DMS114 treated with DMSO at 0.1 percent for 48 hours (cell line): ENCODE data around the gene MYO3B.

Experiments
- DNase-seq: peaks from one replicate; lab custom pipeline; 2025; ENCODE audit not compliant: unreplicated experiment; lab: John Stamatoyannopoulos, UW

Gene MYO3B

GRCh38 chr2:170235860-170236679, 58.1 kb downstream of the MYO3B start:
- peak; percentile 2 for DNase-seq

GRCh38 chr2:170236680-170237047, 58.7 kb downstream of the MYO3B start:
- DNase-seq, result no peak

DNA sequence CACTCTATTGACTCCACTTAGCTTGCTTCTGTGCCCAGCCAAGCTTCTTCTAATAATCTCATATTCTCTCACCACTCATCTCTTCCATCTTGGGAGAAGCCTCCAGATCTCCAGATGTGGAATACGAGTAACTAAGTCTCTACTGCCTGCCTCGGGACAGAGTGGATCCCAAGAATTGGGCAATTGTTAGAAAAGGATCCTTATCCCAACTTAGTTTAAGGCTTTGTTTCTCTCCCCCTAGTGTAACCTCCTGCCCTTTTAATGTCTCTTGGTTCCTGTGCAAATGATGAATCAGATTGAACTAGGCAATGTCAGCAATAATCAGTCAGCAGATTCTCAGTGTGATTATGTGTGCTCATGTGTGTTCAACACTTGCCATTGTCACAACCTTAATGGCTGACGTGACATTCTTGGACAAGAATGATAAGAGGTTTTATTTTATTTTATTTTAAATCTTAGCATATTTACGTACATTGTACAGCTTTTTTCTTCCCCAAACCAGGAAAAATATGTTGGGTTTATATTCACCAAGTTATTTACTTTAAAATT, 59.7 kb downstream of the MYO3B start:
- no peak for DNase-seq

DNA sequence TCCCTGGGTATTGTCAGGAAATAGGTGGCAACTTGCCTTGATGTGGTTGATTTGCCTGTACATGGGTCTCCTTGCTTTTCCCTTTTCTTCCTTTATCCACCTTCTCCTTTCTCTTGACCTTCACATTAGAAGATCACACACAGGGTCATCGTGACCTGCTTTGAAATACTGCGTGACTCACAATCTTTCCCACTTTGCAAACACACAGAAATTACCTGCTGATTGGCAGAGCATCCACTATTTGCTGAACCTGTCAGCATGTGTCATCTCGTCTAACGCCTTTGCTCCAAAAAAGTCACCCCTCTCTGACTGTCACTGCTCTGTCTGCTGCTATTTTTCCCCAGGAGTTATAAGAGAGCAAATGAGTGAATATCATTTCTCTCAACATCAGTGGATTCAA, 60.8 kb downstream of the MYO3B start:
- no peak for DNase-seq

GRCh38 chr2:170240629-170241028, 62.7 kb downstream of the MYO3B start:
- DNase-seq, result no peak

- no peak for DNase-seq
Observed at GRCh38 chr2:170241756-170242155, 63.8 kb downstream of the MYO3B start.

GRCh38 chr2:170243118-170243837, 65.3 kb downstream of the MYO3B start:
- DNase-seq, result no peak

DNA sequence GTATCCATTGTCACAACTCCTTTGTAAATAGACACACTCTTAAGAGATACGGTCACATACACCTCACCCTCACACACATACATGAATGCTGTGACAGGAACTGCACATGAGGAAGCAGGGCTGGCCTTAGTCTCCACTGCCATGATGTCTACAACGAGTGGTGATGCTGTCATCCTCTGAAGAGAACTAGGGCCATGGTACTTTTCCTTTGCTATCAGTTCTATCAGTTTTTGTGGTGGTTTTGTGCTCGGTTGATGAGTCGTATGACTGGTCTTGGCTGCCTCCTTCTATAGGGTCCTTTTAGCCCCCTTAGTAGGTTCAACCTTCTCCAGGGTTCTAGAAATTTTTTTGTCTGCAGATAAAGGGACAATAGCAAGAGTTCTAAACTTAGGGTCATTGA, 66.0 kb downstream of the MYO3B start:
- no peak for DNase-seq

- DNase-seq, result no peak
Observed at GRCh38 chr2:170244555-170244954, 66.6 kb downstream of the MYO3B start.

DNA sequence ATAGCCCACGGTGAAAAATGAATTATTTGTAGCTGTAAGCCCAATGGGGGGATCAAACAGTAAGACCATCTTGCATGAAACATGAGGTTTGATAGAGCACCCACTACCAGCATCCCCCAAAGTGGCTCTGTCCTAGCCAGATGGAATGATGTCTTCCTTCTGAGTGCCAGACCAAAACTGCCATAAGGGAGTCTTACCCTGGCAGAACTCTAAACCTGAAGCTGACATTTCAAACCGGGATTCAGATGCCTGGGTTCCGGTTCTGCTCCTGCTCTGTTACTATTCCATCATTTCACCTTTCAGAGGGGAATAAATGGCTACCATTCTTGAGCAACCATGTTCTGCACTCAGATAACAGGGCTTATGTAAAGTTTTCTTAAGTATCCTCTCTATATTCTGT, 67.4 kb downstream of the MYO3B start:
- no peak for DNase-seq

DNA sequence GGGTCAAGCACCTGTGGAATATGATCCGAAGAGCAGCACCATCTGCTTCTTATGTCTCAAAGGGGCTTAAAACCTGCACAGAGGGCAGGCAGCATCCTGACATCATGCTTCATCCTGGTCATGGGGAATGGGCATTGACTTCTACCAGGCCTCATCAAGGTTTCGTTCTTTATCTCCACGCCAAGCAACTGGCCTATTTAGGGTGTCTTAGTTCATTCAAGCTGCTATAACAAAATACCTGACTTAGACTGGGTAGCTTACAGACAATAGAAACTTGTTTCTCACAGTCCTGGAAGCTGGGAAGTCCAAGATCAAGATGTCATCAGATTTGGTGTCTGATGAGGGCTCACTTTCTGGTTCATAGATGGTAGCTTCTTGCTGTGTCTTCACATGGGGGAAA, 69.4 kb downstream of the MYO3B start:
- DNase-seq, result no peak

- DNase-seq, result no peak
Observed at GRCh38 chr2:170247882-170248393, 70.0 kb downstream of the MYO3B start.

DNA sequence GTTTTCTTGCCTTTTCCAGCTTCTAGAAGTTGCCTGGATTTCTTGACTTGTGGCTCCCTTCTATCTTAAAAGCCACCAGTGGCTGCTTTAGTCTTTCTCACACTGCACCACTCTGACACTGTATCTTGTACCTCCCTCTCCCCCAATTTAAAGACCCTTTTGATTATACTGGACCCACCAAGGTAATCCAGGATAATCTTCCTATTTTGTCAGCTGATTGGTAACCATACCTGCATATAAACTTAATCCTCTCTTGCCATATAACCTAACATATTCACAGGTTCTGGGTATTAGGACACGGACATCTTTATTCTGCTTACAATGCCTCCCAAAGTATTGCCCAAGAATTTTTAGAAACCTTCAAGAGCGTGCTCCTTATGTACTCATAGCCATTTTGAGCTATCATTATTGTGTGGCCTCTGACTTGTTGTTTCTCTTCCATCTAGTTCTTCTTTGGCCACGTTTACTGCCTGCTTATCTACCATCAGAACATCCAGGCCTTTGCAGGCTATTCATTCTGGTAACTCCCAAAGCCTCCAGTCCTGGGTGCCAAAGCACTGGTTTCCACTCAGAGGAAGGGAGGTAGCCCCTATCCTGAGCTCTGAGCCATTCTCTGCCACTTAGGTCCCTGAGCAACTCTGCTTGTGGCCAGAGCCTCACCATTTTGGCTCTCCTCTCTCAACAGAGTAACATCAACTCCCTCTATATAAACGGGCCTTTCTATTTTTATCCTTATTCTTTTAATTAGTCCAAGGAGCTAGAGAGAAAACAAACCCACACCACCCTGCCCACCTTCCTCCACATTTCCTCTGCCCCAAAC, 70.8 kb downstream of the MYO3B start:
- no peak for DNase-seq

- no peak for DNase-seq
Observed at GRCh38 chr2:170249761-170250160, 71.8 kb downstream of the MYO3B start.

- DNase-seq, result no peak
Observed at GRCh38 chr2:170250584-170250983, 72.6 kb downstream of the MYO3B start.

DNA sequence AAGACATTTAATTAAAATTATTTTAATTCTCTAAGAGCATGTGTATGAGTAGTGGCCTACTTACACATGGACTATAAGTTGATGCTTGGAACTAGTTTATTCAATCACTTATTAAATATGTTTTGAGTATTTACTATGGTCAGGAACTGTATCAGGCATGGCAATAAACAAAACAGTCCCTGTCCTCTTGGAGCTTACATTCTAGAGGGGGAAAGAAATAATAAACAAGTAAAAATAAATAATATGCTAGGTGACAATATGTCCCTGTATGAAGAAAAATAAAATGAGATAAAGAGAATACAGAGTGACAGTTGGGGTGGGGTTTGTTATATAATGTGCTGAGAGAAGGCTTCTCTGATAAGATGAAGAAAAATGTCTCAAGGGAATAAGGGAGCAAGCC, 74.5 kb downstream of the MYO3B start:
- DNase-seq, result no peak

DNA sequence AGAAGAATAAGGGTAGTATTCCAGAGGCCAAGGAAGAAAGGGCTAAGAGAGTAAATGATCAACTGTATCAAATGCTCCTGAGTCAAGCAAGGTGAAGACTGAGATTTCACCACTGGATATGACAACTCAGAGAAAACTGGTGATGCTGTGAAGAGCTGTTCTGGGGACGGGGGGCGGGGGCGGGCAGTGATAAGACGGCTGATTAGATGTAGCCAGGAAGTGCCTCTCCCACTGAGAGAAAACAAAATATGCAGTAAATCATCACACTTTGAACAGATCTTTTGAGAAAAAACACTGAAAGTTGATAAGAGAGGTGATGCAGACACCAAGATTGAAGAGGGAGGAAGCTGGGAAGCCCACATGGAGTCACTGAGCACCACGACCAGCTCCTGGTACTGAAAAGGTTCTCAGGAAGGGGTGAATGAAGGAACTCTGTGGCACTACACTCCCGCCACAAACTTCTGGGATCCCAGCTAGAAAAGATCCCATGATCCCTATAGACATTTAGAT, 75.8 kb downstream of the MYO3B start:
- no peak for DNase-seq

GRCh38 chr2:170254293-170254732, 76.4 kb downstream of the MYO3B start:
- DNase-seq, result no peak

- no peak for DNase-seq
Observed at GRCh38 chr2:170255137-170255536, 77.2 kb downstream of the MYO3B start.

- no peak for DNase-seq
Observed at GRCh38 chr2:170255971-170256370, 78.0 kb downstream of the MYO3B start.

- DNase-seq, result no peak
Observed at GRCh38 chr2:170258382-170258781, 80.4 kb downstream of the MYO3B start.
